Subcutaneous adipose tissue (tissue), 4 donors: Measurements from ENCODE around the gene TSPAN7. TPM values are rescaled to one million over a fixed set of nuclear protein-coding genes. Genes with fewer than 3 reads are reported as not detected.

Experiments
- CTCF ChIP-seq: fragments of 450-650 bp; IDR thresholded peaks from one replicate; pipeline ENCODE4 v1.5.1; 2016; ENCODE audit warnings: low read depth, mild to moderate bottlenecking, control low read depth, antibody characterized with exemption, moderate library complexity
- total RNA-seq, 4 donors: library from RNA; depleted of rRNA; stranded (reverse); fragments of >200 nt; gene quantifications; one replicate each; pipeline ENCODE4 v1.1.0, GENCODE V29; 2016

The TSPAN7 gene
- total RNA-seq, 4 donors from 2014 or later: 13.4 to 47.6 (median 41.5) TPM

- no peak for TF ChIP-seq CTCF
Measured at GRCh38 chrX:38699696-38700095, 138.4 kb downstream of the TSPAN7 start.

GRCh38 chrX:38701073-38701472 is 139.7 kb downstream of the TSPAN7 start:
- no peak for TF ChIP-seq CTCF

- no peak for TF ChIP-seq CTCF
Measured at GRCh38 chrX:38704146-38704882, 143.0 kb downstream of the TSPAN7 start.

GRCh38 chrX:38717871-38718270 is 156.5 kb downstream of the TSPAN7 start:
- no peak for TF ChIP-seq CTCF

- TF ChIP-seq CTCF: no peak
Measured at GRCh38 chrX:38718311-38718710, 157.0 kb downstream of the TSPAN7 start.

GRCh38 chrX:38726612-38727011 is 165.3 kb downstream of the TSPAN7 start:
- TF ChIP-seq CTCF: no peak

- no peak for TF ChIP-seq CTCF
Measured at GRCh38 chrX:38727668-38728067, 166.3 kb downstream of the TSPAN7 start.
